A673 (cell line): Measurements from ENCODE around the gene CCRL2. TPM values are rescaled to one million over a fixed set of nuclear protein-coding genes. Genes with fewer than 3 reads are reported as not detected.

Experiments used
- BruUV-seq: library from RNA; stranded (reverse); fragments of 400-500 nt; replicated peaks from 2 replicates; lab custom pipeline; 2021; lab: Mats Ljungman, UMichigan
- CTCF ChIA-PET: fragments of 300-600 bp; sonication (Branson Sonifier 250); formaldehyde crosslinking; loops from one replicate; lab custom pipeline; 2022; ENCODE audit warnings: antibody characterized with exemption; lab: Charles Lee
- POLR2A ChIA-PET: fragments of 300-600 bp; sonication (Branson Sonifier 250); formaldehyde crosslinking; loops from one replicate; lab custom pipeline; 2022; ENCODE audit warnings: antibody characterized with exemption; ENCODE audit not compliant: low non-redundant PET; lab: Charles Lee
- DNase-seq: peaks from one replicate; pipeline ENCODE4 v3.0.0-alpha.2; 2015; ENCODE audit warnings: low spot score
- H3K27ac ChIP-seq: fragments of 200-600 bp; sonication (generic); 2 replicates; pipeline ENCODE4 v1.5.1; 2016; ENCODE audit warnings: mixed run types, low read depth, mild to moderate bottlenecking, mixed read lengths, antibody characterized with exemption, low read length; ENCODE audit not compliant: poor library complexity, severe bottlenecking
- H3K27me3 ChIP-seq: fragments of 200-600 bp; sonication (generic); replicated peaks from 2 replicates; pipeline ENCODE4 v1.6.1; 2017; ENCODE audit warnings: mixed run types, low read depth, mild to moderate bottlenecking, mixed read lengths, antibody characterized with exemption, low read length; ENCODE audit not compliant: insufficient read depth, poor library complexity
- H3K36me3 ChIP-seq: fragments of 200-600 bp; sonication (generic); 2 replicates; pipeline ENCODE4 v1.6.1; 2016; ENCODE audit warnings: mixed run types, mild to moderate bottlenecking, mixed read lengths, antibody characterized with exemption, low read length; ENCODE audit not compliant: insufficient read depth, poor library complexity, severe bottlenecking
- H3K4me1 ChIP-seq: fragments of 200-600 bp; sonication (generic); 2 replicates; pipeline ENCODE4 v1.6.1; 2017; ENCODE audit warnings: mixed run types, mild to moderate bottlenecking, mixed read lengths, antibody characterized with exemption, low read length; ENCODE audit not compliant: insufficient read depth, poor library complexity, severe bottlenecking
- H3K4me3 ChIP-seq: fragments of 200-600 bp; sonication (generic); 2 replicates; pipeline ENCODE4 v1.5.1; 2016; ENCODE audit warnings: low read depth, mixed run types, mild to moderate bottlenecking, mixed read lengths, low read length; ENCODE audit not compliant: poor library complexity, severe bottlenecking
- H3K9me3 ChIP-seq: fragments of 200-600 bp; sonication (generic); 2 replicates; pipeline ENCODE4 v1.6.1; 2016; ENCODE audit warnings: mixed run types, low read depth, mild to moderate bottlenecking, mixed read lengths, antibody characterized with exemption, low read length; ENCODE audit not compliant: poor library complexity, severe bottlenecking
- CTCF ChIP-seq: fragments of 300-800, 200-600 bp; sonication (generic); conservative IDR thresholded peaks from 2 replicates; pipeline ENCODE4 v1.5.1; 2017; ENCODE audit warnings: low read depth, mild to moderate bottlenecking, antibody characterized with exemption, low read length, moderate library complexity, mixed read lengths
- EZH2 ChIP-seq: fragments of 200-600 bp; sonication (generic); IDR thresholded peaks from 2 replicates; pipeline ENCODE4 v1.6.1; 2017; ENCODE audit warnings: borderline replicate concordance, low read depth, mild to moderate bottlenecking, mixed read lengths, antibody characterized with exemption, low read length; ENCODE audit not compliant: poor library complexity, severe bottlenecking
- intact Hi-C: fragments of 100-400 bp; cut with micrococcal nuclease; formaldehyde crosslinking; loops from one replicate; pipeline ENCODE4 v1.10.0; 2022; ENCODE audit not compliant: unreplicated experiment
- total RNA-seq: library from RNA; stranded (reverse); gene quantifications from 2 replicates; pipeline ENCODE4 v1.2.3, GENCODE V29; 2021

CCRL2 gene
- total RNA-seq, 1 experiment from 2014 or later = not detected

GRCh38 chr3:46440531-46441294 lies 33.7 kb downstream of the CCRL2 start:
- CTCF ChIA-PET = no interaction called here
- no peak for TF ChIP-seq CTCF
- TF ChIP-seq EZH2 = no peak
- Histone ChIP-seq H3K4me1 (no peaks in the 10 kb centered on the region), H3K27me3 (no peaks in the 10 kb centered on the region), H3K27ac (no peak overlapping the region), H3K36me3 (no peaks in the 10 kb centered on the region), H3K9me3 (no peaks in the 10 kb centered on the region), H3K4me3 (no peak overlapping the region)
- BruUV-seq = no TSS peak
- intact Hi-C loops = no loop called here
- DNase-seq = no peak
- POLR2A ChIA-PET = no interaction called here

GRCh38 chr3:46442576-46443530 lies 35.8 kb downstream of the CCRL2 start:
- POLR2A ChIA-PET = no interaction called here
- no peak overlapping the region for H3K27ac ChIP-seq
- no peak overlapping the region for H3K4me3 ChIP-seq
- H3K36me3 ChIP-seq = no peaks in the 10 kb centered on the region
- intact Hi-C loops = no loop called here
- DNase-seq = no peak
- BruUV-seq = no TSS peak
- TF ChIP-seq CTCF (no peak), EZH2 (no peak)
- H3K9me3 ChIP-seq = no peaks in the 10 kb centered on the region
- H3K4me1 ChIP-seq = no peaks in the 10 kb centered on the region
- H3K27me3 ChIP-seq = no peaks in the 10 kb centered on the region
- CTCF ChIA-PET = no interaction called here

- Histone ChIP-seq H3K36me3 (no peaks in the 10 kb centered on the region), H3K27me3 (no peaks in the 10 kb centered on the region), H3K4me1 (no peaks in the 10 kb centered on the region), H3K27ac (no peak overlapping the region), H3K4me3 (no peak overlapping the region), H3K9me3 (no peaks in the 10 kb centered on the region)
- ChIA-PET CTCF (no interaction called here), POLR2A (no interaction called here)
- no peak for DNase-seq
- BruUV-seq = no TSS peak
- intact Hi-C loops = no loop called here
- TF ChIP-seq CTCF (no peak), EZH2 (no peak)
These were observed 40.3 kb downstream of the CCRL2 start for GRCh38 chr3:46447228-46447985.
